Panc1 (cell line): ENCODE data around the gene SV2C. TPM values are rescaled to one million over a fixed set of nuclear protein-coding genes. Genes with fewer than 3 reads are reported as not detected.

ENCODE experiments used
- ATAC-seq: fragments of 200-7000 bp; cut with Tn5 transposase; 2 replicates; pipeline ENCODE4 v1.9.1; 2020; ENCODE audit warnings: mild to moderate bottlenecking, moderate library complexity
- BruUV-seq: library from RNA; stranded (reverse); fragments of 400-500 nt; replicated peaks from 2 replicates; lab custom pipeline; 2021; lab: Mats Ljungman, UMichigan
- CTCF ChIA-PET: fragments of 300-600 bp; sonication (Branson Sonifier 250); formaldehyde crosslinking; loops from one replicate; lab custom pipeline; 2022; ENCODE audit warnings: antibody characterized with exemption; lab: Charles Lee
- POLR2A ChIA-PET: fragments of 300-600 bp; sonication (Branson Sonifier 250); formaldehyde crosslinking; loops from one replicate; lab custom pipeline; 2022; ENCODE audit warnings: antibody characterized with exemption; lab: Charles Lee
- DNase-seq: peaks from one replicate; pipeline ENCODE4 v3.0.0-alpha.2; 2010; ENCODE audit warnings: low read depth, low spot score
- H3K27ac ChIP-seq: 2 replicates; pipeline ENCODE4 v1.5.1; 2011; ENCODE audit warnings: mild to moderate bottlenecking, low read length, inconsistent platforms
- H3K27me3 ChIP-seq: fragments of 200-500 bp; sonication (Bioruptor generic); 2 replicates; pipeline ENCODE4 v1.6.0; 2014; ENCODE audit warnings: low read length, inconsistent platforms; ENCODE audit not compliant: control insufficient read depth, insufficient read depth
- H3K36me3 ChIP-seq: fragments of 200-500 bp; sonication (Bioruptor generic); 2 replicates; pipeline ENCODE4 v1.5.1; 2014; ENCODE audit warnings: inconsistent platforms, mild to moderate bottlenecking, low read length, moderate library complexity; ENCODE audit not compliant: control insufficient read depth, insufficient read depth
- H3K4me1 ChIP-seq: 2 replicates; pipeline ENCODE4 v1.5.1; 2011; ENCODE audit warnings: inconsistent platforms, mild to moderate bottlenecking, low read length, moderate library complexity; ENCODE audit not compliant: control insufficient read depth, insufficient read depth
- H3K4me3 ChIP-seq, 2 experiments: 2 replicates each; pipeline ENCODE4 v1.5.1; 2011 to 2012; ENCODE audit warnings: low read depth in 2 of 2, low read length in 2 of 2, mild to moderate bottlenecking in 2 of 2, inconsistent platforms in 1 of 2, moderate library complexity in 1 of 2
- H3K9me3 ChIP-seq: fragments of 200-500 bp; sonication (Bioruptor generic); 2 replicates; pipeline ENCODE4 v1.5.1; 2014; ENCODE audit warnings: low read depth, mild to moderate bottlenecking, inconsistent platforms, low read length, moderate library complexity; ENCODE audit not compliant: control insufficient read depth, insufficient read depth
- CTCF ChIP-seq: fragments of 450-650 bp; IDR thresholded peaks from 2 replicates; pipeline ENCODE4 v1.5.1; 2017; ENCODE audit warnings: mild to moderate bottlenecking
- POLR2AphosphoS5 ChIP-seq: IDR thresholded peaks from 2 replicates; pipeline ENCODE4 v1.6.1; 2012; ENCODE audit warnings: mild to moderate bottlenecking, low read depth, low read length, moderate library complexity
- REST ChIP-seq, 2 experiments: IDR thresholded peaks; 2 replicates each; pipeline ENCODE4 v1.6.1; 2011 to 2012; ENCODE audit warnings: low read depth in 2 of 2, control low read depth in 1 of 2, low read length in 1 of 2, mild to moderate bottlenecking in 1 of 2, moderate library complexity in 1 of 2; ENCODE audit not compliant: insufficient read depth in 1 of 2
- SIN3A ChIP-seq: IDR thresholded peaks from 2 replicates; pipeline ENCODE4 v1.6.1; 2012; ENCODE audit warnings: low read depth, mild to moderate bottlenecking, low read length, moderate library complexity, borderline replicate concordance; ENCODE audit not compliant: insufficient read depth
- TCF7L2 ChIP-seq: IDR thresholded peaks from 2 replicates; pipeline ENCODE4 v1.6.1; 2011; ENCODE audit warnings: mild to moderate bottlenecking, low read depth, low read length, inconsistent platforms
- in situ Hi-C: cut with HindIII; loops from 2 replicates; pipeline ENCODE4 v1.10.0; 2016; ENCODE audit warnings: low sequenced_read_pairs, low pct_unique_long_range_greater_than_20kb
- intact Hi-C: fragments of 100-400 bp; cut with micrococcal nuclease; formaldehyde crosslinking; loops from one replicate; pipeline ENCODE4 v1.10.0; 2022; ENCODE audit not compliant: unreplicated experiment
- total RNA-seq: library from RNA; stranded (reverse); gene quantifications from one replicate; pipeline ENCODE4 v1.2.1, GENCODE V29; 2021; ENCODE audit not compliant: unreplicated experiment

SV2C gene
- total RNA-seq, 1 experiment from 2014 or later, result not detected

DNA sequence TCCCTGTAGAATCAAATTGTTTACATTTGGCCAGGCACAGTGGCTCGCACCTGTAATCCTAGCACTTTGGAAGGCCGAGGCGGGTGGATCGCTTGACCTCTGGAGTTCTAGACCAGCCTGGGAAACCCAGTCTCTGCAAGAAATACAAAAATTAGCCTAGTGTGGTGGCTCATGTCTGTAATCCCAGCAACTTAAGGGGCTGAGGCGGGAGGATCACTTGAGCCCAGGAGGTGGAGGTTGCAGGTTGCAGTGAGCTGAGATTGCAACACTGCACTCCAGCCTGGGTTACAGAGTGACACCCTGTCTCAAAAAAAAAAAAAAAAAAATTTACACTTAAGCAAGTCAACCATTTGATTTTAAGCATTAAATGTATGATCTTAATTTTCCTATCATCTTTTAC, 302.4 kb downstream of the SV2C start:
- H3K4me3 ChIP-seq, result no peak overlapping the region
- no peak overlapping the region for H3K27ac ChIP-seq
- no peak for DNase-seq
- H3K36me3 ChIP-seq, result no peaks in the 10 kb centered on the region
- no peaks in the 10 kb centered on the region for H3K9me3 ChIP-seq
- TF ChIP-seq CTCF, result no peak
- no peak for TF ChIP-seq REST (IDR thresholded peaks at IDR 0.05; ENCODE audit: insufficient read depth in 1 of 2, low read depth in 2 of 2, low read length in 1 of 2)
- no peak for TF ChIP-seq POLR2AphosphoS5
- no peak for TF ChIP-seq SIN3A
- no peak for TF ChIP-seq TCF7L2
- CTCF ChIA-PET, result no interaction called here
- H3K27me3 ChIP-seq, result peaks cover 2% of the 10 kb centered on the region; the same call in 1 of the 2 replicates
- H3K4me1 ChIP-seq, result no peaks in the 10 kb centered on the region
- no peak for ATAC-seq
- intact Hi-C loops (no loop called here), in situ Hi-C loops (no loop called here)
- no TSS peak for BruUV-seq
- POLR2A ChIA-PET, result no interaction called here

- H3K27me3 ChIP-seq, result peaks cover 2% of the 10 kb centered on the region; the same call in 1 of the 2 replicates
- ATAC-seq, result no peak
- ChIA-PET POLR2A (no interaction called here), CTCF (no interaction called here)
- no peak overlapping the region for H3K4me3 ChIP-seq
- in situ Hi-C loops (no loop called here), intact Hi-C loops (no loop called here)
- H3K36me3 ChIP-seq, result no peaks in the 10 kb centered on the region
- H3K4me1 ChIP-seq, result no peaks in the 10 kb centered on the region
- no peaks in the 10 kb centered on the region for H3K9me3 ChIP-seq
- H3K27ac ChIP-seq, result no peak overlapping the region
- no peak for DNase-seq
- BruUV-seq, result no TSS peak
- TF ChIP-seq CTCF (no peak), TCF7L2 (no peak), POLR2AphosphoS5 (no peak)
Measured at GRCh38 chr5:76386360-76386759, 303.2 kb downstream of the SV2C start.
